ENCODE measurements around the gene NT5M.
A peak's percentile ranks its signal among the peaks of the same experiment; 100 is the strongest.

Gene NT5M

DNA sequence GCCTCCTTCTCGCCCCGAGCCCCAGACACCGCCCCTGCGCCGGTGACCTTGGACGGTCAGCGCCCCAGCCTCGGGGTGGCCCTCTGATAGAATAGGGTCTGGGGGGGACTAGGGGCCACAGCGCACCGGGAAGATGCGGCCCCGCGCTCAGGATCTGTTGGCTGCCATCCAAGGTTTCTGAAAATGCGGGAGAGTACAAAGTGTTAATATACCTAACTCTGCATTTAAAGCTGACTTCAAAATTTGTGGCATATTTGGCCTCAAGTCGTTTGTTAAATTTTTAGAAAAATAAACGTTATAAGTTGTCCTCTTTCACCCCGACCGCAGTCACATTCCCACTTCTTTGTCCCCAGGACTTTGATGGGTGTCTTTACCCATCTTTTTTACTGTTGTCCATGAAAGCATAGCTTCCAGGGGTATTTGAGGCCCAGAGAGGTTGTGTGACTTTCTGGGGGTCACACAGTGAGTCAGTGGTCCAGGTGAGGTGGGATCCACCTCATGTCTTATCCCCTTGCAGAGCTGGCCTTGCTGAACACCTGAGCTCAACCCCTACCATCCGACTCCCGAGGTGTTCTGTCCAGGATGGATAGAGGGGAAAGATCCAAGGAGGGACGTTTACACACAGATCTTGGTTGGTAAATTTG is 796 bp downstream of the NT5M start:
- DNase-seq (ENCODE audit: low read depth): no peak

DNA sequence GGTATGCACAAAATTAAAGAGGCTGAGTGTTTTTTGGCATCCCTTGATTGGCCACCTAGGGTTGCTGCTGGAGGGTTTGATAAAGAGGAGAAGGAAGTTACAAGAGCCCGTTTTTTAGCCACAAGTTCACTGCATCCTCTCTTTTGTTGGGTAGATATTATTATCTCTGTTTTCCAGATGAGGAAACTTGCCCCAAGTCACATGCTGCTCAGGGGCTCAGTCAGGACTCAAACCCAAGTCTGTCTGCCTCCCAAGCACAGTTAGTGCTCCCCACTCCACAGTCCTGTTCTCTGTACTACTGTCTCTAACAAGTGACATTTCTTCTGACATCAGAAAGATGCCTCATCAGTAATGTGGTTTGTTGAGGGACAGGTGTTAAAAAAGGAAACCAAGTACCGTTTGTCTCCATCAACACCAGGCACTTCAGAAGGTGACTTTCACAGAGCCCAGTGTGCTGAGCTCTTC is 1.4 kb downstream of the NT5M start:
- no peak for DNase-seq (ENCODE audit: low read depth)

DNA sequence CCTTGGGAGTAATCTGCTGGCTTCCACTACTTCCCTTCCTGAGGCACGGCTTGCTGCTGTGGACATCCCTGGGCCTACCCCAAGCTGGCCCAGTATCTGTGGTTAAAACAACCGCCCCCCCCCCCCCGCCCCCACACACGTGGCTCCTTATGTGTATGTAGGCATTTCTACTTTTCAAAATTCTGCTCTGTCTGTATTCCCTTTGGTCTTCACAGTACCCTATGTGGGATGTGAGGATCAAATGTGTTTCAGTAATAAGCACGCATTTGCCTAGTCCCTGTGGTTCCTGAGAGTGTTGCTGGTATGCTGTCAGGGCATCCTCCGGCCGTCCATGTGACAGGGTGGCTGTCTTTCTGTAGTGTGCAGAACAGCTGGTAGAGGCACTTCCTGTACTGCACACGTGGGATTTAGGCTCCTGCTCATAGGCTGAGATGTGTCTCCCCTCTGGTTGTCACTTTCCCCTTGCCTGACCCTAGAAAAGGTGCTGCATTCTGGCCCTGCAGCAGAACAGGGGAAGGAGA is 2.2 kb downstream of the NT5M start:
- DNase-seq (ENCODE audit: low read depth): no peak

DNA sequence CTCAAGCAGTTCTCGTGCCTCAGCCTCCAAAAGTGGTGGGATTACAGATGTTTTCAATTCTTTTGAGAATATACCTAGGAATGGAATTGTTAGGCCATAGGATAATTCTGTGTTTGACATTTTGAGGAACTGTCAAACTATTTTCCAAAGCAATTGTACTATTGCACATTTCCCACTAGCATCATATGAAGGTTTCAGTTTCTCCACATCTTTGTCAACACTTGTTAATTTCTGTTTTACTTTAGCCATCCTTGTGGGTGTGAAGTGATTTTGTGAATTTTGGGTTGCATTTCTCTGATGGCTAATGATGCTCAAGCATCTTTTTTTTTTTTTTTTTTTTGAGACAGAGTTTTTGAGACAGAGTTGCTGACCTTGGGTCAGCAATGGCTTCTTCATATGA is 6.2 kb downstream of the NT5M start:
- no peak for DNase-seq (ENCODE audit: low read depth)

DNA sequence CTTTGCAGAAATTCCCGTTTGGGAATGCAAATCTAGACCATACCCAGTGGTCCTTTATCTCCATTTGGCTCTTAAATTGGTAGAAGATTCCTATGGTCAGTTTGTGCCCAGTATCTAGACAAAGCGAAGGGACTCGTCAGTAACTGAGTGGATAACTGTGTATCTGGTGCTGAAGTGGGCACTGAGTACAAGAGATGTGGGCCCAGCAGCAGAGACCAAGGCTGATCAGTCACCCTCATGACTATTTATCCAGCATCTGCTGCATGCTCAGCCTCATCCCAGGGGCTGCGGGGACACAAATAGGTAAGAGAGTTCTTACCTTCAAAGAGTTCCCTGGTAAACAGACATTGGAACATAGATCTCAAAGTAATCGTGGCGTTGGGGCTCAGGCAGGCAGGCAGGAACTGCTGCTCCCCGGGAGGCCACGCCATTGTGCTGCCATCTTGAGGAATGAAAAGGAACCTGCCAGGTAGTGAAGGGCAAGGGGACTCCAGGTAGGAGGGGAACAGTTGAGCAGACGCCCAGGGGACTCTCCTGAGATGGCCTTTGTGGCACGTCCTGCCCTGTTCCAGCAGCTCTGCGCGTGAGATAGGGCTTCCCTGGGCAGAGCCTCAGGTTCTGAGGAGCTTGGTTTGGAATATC is 10.3 kb downstream of the NT5M start:
- peak; percentile 49 for DNase-seq (ENCODE audit: low read depth)

DNA sequence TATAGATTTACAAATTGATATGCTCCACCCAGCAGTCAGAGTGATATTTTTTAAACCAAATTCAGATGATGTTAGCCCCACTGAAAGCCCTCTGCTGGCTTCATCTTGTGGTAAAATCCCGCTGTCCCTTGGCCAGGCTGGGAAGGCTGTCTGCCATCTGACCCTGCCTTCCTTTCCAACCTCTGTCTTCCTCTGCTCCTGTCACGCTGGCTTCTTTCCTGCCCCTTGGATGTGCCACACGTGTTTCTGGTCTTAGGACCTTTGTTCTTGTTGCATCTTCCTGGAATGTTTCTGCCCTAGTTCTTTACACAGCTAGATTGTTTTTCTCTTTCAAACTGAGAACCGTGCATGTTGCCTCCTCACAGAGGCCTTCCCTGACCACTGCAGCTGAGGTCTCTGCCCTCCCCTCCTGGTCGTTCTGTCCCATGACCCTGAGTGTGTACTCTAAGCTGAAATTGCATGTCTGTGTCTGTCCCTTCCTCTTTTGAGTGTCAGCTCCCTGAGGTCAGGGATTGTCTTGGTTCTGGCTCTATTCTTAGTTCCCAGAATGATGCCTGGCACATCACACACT is 11.4 kb downstream of the NT5M start:
- no peak for DNase-seq (ENCODE audit: low read depth)

DNA sequence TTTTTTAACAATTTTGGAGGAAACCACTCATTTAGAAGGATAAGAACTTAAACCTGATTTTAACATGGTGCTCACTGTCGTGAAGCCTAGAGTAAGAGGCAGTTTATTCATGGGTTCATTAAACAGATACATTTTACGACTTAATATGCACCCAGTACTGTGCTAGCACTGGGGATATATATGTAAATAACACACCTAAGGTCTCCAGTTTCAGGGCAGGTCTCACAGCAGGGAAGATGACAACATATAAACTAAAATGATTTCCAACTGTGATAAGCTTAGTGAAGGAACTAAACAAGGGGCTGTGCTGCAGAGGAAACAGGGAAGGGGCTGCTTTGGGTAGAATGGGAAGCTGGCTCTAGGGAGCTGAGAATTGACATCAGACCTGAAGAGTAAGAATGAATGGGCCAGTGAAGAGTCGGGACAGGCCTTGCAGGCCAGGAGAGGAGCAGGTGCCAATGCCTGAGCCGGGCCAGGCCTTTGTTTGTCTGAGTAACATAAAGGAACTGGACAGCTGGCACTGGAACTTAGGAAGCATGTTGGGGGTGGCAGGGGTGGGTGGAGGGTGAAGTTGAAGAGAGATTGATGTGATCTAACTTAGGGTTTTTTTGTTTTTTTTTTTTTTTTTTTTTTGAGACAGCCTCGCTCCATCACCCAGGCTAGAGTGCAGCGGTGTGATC is 12.1 kb downstream of the NT5M start:
- DNase-seq (ENCODE audit: low read depth): no peak

DNA sequence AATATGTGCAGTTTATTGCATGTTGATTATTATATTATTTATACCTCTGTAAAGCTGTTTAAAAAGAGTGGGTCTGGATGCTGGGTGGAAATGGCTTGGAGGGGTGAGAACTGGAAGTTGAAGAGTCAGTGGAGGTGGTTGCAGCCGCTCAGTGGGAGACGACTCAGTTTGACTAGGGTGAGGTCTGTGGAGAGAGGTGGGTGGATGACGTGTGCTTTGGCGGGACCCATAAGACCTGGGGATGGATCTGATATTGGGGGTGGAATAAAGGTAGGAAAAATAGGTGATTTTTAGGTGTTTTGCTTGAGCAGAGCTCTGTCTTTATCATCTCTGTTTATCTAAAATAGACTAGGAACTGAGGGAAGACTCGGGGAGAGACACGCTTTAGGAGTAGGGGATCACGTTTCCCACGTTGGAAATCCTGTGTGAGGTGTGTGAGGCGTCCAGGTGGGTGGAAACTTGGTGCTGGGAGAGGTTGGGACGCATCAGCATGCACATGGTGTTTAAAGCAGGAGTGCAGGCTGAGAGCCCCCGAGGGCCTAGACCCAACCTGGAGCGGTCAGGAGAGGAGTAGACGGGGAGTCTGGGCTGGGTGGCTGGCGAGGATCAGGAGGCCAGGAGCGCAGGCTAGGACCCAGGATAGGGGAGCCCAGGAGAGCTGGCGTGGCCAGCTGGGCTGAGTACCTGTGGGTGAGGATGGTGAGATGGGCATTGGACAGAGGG is 17.2 kb downstream of the NT5M start:
- no peak for DNase-seq (ENCODE audit: low read depth)

DNA sequence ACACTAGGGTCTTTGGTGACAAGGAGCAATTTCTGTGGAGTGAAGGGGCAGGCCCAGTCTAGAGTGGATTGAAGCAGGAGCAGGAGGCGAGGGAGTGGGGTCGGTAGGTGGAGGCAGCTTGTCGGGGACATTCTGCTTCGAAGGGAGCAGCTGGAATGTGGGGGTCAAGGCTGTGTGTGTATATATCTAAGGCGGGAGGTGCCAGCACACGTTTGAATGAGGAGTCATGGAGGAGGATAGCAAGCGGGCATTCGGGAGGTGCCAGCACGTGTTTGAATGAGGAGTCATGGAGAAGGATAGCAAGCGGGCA is 17.7 kb downstream of the NT5M start:
- DNase-seq (ENCODE audit: low read depth): no peak

DNA sequence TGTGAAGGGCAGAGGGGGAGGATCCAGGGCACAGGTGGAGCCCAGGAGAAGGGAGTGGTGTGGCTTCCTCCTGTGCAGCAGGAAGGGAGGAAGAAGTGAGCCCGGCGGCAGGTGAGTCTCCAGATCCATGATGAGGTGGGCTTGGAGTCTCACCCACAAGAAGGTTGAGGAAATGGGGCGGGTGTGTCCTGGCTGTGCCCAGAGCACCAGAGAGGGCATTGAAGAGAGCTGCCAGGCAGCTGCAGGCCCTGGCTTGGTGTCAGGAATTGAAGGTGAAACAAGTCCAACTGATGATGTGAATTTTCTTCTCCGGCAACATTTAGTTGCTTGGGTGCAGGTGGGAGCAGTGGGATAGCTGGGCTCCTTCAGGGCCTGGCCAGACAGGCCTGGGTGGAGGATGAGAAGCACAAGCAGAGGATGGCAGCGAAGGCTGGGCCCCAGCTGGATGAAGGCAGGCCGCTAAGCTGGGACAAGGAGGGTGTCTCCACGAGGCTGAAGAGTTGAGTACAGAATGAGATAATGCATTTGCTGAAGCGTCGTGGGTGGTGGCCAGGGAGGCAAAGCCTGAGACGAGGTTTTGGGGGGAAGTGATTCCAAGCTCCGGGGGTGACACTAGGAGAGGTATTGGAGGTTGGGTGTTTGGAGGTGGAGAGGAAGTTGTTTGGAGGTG is 18.3 kb downstream of the NT5M start:
- DNase-seq (ENCODE audit: low read depth): no peak

DNA sequence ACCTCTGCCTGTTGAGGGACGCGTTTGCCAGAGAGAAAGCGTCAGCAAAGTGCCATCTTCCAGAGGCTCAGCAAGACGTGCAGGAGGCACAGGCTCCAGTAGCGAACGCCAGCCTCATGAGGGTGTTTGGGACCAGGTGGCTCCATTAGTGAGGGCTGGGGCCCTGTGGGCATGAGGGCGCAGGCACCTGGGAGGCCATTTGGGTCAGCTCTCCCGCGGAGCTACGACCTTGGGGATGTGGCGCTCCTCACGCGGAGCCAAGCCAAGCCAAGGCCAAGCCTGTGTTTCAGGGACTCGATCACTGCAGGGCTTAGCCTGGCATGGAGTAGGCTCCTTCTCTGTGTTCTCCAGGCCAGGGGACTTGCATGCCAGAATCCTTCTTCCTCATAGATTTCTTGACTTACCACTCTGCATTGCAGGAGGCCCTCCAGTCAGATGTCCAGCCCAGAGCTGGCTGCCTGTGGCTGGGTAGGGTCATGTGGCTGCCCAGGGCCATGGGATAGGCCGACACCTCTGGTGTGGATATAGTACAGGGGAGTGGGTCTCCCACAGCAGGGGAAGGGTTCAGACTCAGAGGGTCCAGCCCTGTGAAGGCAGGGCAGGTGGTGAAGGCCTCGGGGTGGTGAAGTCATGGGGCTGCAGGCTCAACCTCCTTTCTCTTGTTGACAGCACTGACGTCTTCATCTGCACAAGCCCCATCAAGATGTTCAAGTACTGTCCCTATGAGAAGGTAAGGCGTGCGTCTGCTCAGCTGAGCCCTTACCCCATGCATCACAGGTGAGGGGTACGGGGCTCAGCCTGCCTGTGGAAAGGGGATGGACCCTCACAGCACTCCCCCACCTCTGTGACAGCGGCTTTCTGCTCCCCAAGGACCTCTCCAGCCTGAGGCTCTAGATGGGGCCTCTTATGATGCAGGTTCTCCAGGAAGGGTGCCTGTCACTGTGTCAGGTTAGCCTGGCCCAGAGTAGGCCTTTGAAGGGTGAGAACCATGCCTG is 19.6 kb downstream of the NT5M start:
- no peak for DNase-seq (ENCODE audit: low read depth)

DNA sequence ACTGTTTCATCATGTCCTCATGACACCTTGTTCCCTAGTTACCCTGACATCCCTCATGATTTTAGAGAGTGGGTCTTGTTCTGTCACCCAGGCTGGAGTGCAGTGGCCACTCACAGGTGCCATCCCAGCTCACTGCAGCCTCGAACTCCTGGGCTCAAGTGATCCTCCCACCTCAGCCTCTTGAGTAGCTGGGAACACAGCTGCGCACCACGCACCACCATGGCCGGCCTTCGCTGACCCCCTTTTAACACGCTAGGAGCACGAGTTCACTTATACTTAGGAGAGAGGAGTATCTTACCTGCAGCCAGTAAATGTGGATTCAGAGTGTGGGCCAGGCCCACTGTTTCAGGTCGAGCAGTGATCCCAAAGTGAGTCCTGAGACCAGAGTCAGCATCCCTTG is 21.4 kb downstream of the NT5M start:
- DNase-seq (ENCODE audit: low read depth): no peak

DNA sequence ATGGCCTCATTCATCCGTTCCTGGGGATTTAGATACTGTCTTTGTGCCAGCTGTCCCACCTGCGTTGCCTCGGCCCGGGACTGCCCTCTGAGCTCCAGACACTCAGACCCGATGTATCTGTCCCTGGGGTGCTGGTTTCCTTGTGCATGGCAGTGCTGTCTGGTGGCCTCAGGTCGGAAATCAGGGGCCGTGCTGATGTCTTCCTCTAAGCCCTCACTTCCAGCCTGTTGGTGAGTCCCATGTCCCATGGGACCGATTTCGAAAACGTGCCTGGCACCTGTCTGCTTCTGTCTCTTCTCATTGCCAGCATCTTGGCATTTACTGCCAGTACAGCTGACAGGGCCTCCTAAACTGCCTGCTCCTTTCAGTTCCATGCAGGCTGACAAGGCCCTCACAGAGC is 22.1 kb downstream of the NT5M start:
- DNase-seq (ENCODE audit: low read depth): no peak

DNA sequence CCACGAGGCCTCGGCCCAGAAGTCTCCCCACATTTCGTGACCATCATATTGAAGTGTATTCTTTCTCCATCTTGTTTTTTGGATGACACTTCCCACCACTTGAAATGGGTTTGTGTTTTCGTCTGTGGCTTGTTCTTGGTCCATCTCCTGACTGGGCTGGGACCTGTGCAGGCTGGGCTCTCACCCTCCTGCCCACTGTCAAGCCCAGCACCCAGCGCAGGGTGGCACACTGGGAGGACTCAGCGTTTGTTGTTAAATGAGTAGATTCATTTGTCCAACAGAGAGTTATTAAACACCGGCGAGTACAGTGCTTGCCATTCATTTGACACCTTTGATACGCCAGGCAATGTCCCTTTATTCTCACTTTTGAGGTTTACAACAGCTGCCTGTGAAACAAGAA is 22.6 kb downstream of the NT5M start:
- DNase-seq (ENCODE audit: low read depth): no peak

DNA sequence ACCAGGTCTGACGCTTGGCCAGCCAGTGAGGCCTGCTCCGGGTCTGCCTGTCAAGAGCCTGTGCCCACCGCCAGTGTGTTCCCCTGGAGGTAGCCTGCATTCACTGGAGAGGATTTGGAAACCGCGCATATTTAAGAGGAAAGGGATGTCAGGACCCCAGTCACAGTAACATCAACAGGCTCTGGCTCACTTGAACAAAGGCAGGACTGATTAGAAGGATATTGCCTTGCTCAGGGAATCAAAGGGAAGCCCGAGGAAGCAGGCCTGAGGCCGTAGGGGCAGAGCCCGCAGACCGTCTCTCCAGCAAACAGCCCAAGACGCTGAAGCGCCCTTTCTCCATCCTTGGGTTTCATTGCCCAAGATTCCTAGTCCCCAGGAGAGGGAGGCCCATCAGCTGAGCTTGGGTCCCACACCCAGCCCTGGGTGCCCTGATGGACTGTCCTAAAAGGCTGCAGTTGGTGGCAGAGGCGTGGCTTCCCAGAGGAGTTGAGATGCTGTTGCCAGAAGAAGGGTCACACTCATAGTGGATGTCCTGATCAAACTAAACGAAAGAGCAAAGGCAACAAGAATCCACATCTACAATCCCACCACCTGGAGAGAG is 23.2 kb downstream of the NT5M start:
- no peak for DNase-seq (ENCODE audit: low read depth)

DNA sequence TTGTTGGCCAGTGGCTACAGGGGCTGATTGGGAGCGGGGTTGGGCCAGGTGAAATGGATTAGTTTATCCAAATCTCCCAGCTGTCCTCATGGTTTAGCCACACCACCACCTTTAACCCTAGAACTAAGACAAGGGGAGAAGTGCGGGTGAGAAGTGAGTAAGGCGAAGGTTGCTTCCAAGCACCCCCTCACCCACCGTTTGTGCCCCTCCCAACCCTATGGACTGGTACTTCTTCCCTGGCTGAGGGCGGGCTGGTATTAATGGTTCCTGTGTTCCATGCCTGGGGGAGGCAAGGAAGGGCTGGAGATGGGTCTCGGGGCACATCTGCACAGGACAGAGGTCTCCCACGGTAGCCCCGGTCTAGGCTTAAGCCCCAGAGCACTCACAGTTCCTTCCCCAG is 25.1 kb downstream of the NT5M start:
- no peak for DNase-seq (ENCODE audit: low read depth)

DNA sequence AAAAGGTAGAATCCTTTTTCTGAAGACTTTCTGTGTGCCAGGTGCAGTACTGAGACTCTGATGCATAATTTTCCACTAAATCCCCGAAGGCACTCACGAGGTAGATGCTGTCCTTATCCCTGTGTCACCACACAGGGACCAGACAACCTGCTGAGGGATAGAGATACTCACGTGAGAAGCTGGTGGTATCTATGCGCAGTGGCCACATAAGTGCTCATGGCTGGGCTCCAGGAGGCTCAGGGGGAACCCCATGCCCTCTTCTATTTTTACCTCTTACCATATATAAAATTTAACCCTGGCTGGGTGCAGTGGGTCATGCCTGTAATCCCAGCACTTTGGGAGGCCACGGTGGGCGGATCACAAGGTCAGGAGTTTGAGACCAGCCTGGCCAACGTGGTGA is 38.3 kb downstream of the NT5M start:
- DNase-seq (ENCODE audit: low read depth): no peak

DNA sequence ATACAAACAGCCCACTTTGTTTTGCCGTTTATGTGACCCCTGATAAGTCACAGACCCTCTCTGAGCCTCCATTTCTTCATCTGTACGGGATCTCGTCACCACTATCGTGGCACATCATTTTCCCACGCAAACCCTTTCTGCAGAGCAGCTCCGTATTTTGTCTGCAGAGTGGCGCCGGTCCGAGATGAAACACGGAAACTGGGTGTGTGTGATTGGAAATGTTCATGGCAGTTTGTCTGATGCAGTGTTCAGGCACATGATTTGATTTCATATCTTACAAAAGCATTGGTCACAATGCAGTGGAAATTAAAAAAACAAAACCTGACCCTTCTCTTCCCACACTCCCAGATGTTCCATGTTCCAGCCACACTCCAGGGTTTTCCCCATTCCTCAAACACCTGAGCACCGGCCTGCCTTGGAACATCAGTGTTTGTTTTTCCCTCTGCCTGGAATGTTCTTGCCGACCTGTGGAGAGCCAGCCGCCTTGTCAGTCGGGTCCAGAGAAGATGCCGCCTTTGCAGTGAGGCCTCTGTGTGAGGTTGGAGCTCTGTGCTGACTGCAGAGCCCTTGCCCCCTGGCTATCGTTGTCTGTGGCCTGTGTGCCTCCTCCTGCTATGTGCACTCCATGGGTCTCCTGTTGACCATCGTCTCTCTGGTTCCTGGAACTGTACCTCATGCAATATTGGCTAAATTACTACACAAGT is 39.2 kb downstream of the NT5M start:
- no peak for DNase-seq (ENCODE audit: low read depth)

DNA sequence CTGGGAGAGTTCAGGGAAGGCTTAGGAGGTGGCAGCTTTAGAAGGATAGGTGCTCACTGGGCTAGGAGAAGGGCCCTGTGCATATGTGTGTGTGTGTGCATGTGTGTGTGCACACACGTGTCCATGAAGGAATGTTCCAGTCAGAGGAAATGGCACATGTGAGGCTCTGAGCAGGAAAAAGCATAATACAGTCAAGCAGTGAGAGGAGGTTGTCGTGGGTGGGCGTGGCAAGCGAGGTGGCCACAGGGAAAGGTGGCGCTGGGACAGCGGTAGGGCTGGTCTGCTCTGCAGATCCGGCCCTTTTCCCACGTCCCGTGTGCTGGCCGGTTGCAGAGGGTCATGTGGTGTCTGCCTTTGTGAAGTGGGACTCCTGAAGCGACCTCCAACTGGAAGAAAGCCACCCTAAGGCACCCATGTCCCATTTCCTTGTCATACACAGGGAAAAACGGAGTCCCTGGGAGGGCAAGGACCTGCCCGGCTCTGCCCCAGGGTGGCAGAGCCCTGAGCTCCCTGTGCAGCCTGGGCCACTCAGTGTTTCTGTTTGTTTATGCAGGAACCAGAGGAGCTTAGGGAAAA is 40.1 kb downstream of the NT5M start:
- DNase-seq (ENCODE audit: low read depth): no peak

Data from ELR (cell line).